Measurements from ENCODE around the gene CCIN.
"Not testable (repeated sequence)": the region's sequence is repeated elsewhere in the genome, so short reads cannot be mapped to it uniquely, and the experiment has no call there.

CCIN gene

GRCh38 chr9:36141761-36142160 is 27.4 kb upstream of the CCIN start:
- no peak for DNase-seq

- DNase-seq = no peak
Measured at GRCh38 chr9:36142510-36143244, 26.5 kb upstream of the CCIN start.

GRCh38 chr9:36143245-36143641 is 25.9 kb upstream of the CCIN start:
- DNase-seq = no peak

- DNase-seq = no peak
Measured at GRCh38 chr9:36144309-36145232, 24.6 kb upstream of the CCIN start.

- DNase-seq = no peak
Measured at GRCh38 chr9:36145970-36146369, 23.2 kb upstream of the CCIN start.

- DNase-seq = no peak
Measured at GRCh38 chr9:36146651-36147050, 22.5 kb upstream of the CCIN start.

- DNase-seq = no peak
Measured at GRCh38 chr9:36147441-36148175, 21.6 kb upstream of the CCIN start.

GRCh38 chr9:36148311-36149051 is 20.7 kb upstream of the CCIN start:
- DNase-seq = no peak

- no peak for DNase-seq
Measured at GRCh38 chr9:36149197-36149596, 20.0 kb upstream of the CCIN start.

GRCh38 chr9:36150574-36151315 is 18.4 kb upstream of the CCIN start:
- no peak for DNase-seq

- no peak for DNase-seq
Measured at GRCh38 chr9:36151316-36152210, 17.6 kb upstream of the CCIN start.

- no peak for DNase-seq
Measured at GRCh38 chr9:36152741-36153438, 16.3 kb upstream of the CCIN start.

GRCh38 chr9:36153746-36154145 is 15.4 kb upstream of the CCIN start:
- DNase-seq = no peak

- no peak for DNase-seq
Measured at GRCh38 chr9:36154331-36154952, 14.7 kb upstream of the CCIN start.

GRCh38 chr9:36156116-36156515 is 13.1 kb upstream of the CCIN start:
- DNase-seq = no peak

GRCh38 chr9:36158122-36158521 is 11.1 kb upstream of the CCIN start:
- no peak for DNase-seq

GRCh38 chr9:36158917-36159316 is 10.3 kb upstream of the CCIN start:
- DNase-seq = no peak

- not testable (repeated sequence) for DNase-seq
Measured at GRCh38 chr9:36159509-36159908, 9.7 kb upstream of the CCIN start.

GRCh38 chr9:36160126-36160525 is 9.1 kb upstream of the CCIN start:
- DNase-seq = not testable (repeated sequence)

- DNase-seq = no peak
Measured at GRCh38 chr9:36161187-36161586, 8.0 kb upstream of the CCIN start.

Data from NCI-H187 (cell line).